Inflammatory macrophage (primary cell): ENCODE results near the gene DOC2A.

Experiments used
- DNase-seq, 2 donors: peaks; one replicate each; pipeline ENCODE4 v3.0.0-alpha.2; 2020 to 2022

DOC2A gene

DNA sequence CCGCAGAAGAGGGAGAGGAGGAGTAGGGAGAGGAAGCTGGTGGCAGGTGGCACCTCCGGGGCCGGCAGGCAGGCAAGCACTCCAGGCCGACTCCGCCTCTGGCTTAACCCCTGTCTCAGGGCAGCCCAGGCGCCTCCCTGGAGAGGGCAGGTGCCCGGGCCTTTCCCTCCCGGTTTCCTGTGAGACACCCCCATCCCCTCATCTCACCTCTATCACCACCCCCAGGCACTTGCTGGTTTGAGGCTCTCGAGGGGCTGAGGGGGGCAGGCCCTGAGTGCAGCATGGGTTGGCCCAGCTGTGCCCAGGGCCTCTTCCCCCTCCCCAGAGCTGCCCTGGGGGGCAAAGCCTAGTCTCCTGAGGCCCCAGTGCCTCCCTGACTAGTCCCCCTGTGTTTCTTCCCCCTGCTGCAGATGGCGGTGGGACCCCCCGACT, 6.0 kb downstream of the DOC2A start:
- DNase-seq: no peak

- DNase-seq: no peak
These were observed 6.4 kb downstream of the DOC2A start for GRCh38 chr16:30004424-30004776.

DNA sequence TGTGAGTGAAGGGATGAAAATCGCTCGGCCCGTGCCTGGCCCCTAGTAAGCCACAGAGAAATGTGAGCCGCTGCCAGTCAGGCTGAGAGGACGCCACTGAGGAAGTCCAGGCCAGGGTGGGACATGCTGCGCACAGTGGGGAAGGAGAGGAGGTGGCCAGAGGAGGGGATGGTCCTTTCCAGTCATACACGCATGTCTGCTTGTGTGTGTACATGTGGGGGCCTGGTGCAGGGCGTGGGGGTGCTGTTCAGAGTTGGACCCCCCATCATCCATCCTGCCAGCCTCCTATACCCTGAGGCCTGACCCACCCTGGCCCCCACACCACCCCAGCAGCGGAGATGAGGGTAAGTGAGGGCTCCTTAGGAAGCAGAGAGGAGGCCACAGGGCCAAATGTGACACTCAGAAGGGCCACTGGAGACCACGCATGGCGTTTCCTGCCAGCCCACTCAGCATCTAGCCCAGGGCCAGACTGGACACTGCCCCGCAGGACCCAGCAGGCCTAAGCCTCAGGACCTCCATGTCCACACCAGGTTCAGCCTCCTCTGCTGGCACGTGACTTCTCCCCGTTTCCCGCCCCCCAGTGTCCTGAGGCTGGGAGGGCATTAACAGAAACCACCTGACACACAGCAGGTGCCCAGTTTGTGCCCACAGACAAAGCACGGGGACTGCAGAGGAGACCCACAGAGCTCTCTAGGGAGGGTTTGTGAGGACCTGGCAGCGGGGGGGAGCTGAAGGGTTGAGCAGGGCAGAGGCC, 7.0 kb downstream of the DOC2A start:
- DNase-seq: no peak

GRCh38 chr16:30002614-30003346, 8.0 kb downstream of the DOC2A start:
- DNase-seq: no peak

GRCh38 chr16:30000735-30001631, 9.8 kb downstream of the DOC2A start:
- no peak for DNase-seq

GRCh38 chr16:29999605-30000004, 11.2 kb downstream of the DOC2A start:
- no peak for DNase-seq

DNA sequence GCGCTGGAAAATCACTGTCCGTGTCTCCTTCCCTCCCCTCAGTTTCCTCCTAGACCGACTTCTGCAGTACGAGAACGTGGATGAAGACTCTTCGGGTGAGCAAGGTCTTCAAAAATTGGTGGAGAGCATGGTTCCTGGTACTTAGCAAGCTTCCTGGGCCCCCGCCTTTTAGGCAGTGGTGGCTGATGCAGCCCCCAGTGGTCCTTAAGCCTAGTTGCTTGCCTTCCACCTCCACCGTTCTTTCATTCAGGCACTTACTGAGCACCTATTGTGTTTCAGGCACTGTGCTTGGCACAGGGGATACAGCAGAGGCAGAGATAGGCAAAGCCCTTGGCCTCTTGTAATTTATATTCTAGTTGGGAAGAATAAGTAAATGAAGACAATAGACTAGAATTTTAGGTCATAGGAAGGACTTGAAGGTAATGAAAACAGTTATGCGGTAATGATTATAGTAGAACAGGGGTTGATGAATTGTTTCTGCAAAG, 14.0 kb downstream of the DOC2A start:
- DNase-seq: no peak

DNA sequence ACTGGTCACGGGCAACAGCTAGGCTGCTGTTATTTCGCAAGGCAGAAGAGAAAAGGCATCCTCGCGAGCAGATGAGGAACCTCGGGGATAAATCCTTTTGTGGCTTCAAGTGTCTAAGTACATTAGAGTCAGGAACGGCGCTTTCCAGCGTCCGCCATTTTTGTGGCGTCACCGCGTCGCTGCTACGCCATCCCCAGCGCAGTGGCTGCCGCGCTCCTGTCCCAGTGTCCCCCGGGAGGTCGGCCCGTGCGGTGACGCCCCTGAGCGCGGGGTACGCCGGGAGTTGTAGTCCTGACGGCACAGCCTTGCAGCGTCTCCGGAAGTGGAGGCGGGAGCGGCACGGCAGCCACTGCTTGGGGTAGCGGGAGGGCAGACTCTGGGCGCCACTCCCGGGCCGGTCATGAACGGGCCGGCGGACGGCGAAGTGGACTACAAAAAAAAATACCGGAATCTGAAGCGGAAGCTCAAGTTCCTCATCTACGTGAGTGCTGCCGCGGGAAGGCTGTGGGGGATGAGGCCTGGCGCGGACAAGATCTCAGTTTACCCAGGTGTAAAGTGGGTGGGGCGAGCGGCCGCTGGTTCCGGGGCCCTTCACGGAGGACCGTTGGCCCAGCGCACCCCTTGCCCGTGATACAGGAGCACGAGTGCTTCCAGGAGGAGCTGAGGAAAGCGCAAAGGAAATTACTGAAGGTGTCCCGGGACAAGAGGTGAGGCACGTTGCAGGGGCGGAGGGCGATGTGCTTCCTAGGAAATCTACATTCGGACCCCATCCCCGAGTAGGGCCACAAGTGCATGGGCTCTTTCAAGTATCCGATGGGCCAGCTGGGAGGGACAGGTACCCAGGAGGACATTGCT, 14.7 kb downstream of the DOC2A start, which contains the start of gene INO80E:
Gene INO80E (plus strand): TSS at position 331 of the 855 bp plus-strand sequence. CDS start 70 bp downstream, at position 401.
- DNase-seq: peak; percentile 98 to 99

- DNase-seq: peak; percentile 89 to 92
These were observed 15.4 kb downstream of the DOC2A start, which contains the start of gene HIRIP3 for GRCh38 chr16:29995324-29995910. Gene HIRIP3, minus strand, starts transcription at chr16:29995617. Its CDS starts 12 bp downstream, at chr16:29995605.

- DNase-seq: no peak
These were observed 16.1 kb downstream of the DOC2A start for GRCh38 chr16:29994600-29995323.

DNA sequence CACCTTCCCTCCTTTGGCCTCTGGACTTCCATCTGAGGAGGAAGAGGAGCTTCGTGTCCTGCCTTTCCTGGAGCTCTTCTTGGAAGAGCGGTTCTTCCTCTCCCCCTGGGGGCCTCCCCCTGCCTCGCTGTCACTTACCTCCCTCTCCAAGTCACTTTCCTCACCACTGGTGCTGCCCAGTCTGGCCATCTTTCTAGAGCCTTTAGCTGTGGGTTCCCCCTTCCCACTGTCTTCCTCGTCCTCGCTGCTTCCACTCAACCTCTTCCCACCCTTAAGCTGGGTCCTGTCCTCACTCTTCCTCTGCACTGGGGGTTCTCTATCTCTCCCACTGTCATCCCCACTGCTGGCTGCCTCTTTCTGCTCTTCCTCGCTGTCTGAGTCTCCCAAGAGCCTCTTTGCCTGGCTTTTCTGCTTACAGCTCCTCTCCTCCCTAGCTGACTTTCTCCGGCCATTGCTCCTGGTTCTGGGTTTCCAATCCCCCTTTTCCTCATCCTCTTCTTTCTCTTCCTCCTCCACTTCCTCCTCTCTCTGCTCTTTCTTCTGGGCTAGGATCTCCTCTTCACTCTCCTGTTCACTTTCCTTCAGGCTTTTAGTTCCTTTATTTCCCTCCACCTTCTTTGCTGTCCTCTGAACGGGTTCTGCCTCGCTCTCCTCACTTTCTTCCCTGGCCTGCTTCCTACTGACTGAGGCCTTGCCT, 16.8 kb downstream of the DOC2A start:
- no peak for DNase-seq

DNA sequence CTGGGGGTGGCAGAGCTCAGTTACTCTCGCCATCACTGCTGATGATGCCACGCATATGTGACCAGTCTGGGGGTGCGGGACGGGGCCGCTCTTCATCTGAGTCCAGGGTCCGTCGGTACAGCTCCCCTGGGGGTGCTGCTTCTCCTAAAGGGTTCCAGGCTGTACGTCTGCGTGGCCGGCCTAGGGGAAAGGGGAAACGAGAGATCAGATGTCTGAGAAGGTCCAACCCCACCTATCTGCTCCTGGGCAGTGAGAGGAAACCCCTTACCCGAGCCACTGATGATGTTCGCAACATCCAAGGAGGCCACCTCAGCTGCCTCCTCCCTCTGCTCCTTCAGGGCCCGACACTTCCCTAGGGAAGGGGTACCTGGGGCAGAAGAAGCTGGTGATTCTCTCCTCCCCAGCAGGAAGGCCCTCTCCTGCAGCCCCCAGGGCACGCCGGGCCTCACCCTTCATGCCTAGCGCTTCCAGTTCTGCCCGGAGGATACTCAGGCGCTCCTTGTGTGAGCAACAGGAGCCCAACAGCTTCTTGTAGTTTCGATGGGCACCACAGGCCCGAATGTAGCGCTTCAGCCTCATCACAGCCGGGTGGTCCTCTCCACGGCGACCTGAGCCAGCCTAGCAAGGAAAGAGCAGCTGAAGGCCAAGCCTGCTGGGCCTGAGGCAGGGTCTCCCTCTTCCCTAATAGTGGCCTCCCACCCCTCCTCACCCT, 17.5 kb downstream of the DOC2A start:
- no peak for DNase-seq

DNA sequence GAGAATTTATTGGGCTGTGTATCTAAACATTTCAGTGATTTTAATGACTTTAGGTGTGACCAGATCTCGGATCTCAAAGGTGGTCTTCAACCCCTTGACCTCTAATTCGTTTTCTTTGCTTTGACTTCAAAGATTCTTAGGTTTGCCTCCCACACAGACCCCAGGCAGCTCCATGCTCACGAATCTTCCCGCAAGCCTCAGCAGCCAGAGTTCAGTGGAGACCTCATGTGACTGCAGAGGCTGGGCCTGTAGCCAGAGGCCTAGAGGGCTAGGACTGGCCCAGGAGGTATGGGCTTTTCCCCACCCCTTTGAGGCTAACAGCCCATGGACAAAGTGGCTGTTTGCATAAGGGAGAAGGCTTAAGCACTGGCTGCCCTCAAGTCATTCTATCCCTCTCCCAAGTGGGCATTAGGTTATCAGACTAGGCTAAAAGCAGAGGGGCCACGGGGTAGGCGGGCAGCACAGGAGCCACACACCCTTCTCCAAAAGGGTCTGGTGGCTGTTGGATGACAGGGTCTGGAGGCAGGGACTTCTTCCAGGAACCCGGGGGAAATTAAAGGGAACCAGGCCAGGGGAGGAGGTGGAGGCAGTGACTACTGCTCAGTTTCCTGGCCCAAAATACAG, 18.4 kb downstream of the DOC2A start:
- no peak for DNase-seq

GRCh38 chr16:29991571-29991904, 19.3 kb downstream of the DOC2A start:
- DNase-seq: no peak

DNA sequence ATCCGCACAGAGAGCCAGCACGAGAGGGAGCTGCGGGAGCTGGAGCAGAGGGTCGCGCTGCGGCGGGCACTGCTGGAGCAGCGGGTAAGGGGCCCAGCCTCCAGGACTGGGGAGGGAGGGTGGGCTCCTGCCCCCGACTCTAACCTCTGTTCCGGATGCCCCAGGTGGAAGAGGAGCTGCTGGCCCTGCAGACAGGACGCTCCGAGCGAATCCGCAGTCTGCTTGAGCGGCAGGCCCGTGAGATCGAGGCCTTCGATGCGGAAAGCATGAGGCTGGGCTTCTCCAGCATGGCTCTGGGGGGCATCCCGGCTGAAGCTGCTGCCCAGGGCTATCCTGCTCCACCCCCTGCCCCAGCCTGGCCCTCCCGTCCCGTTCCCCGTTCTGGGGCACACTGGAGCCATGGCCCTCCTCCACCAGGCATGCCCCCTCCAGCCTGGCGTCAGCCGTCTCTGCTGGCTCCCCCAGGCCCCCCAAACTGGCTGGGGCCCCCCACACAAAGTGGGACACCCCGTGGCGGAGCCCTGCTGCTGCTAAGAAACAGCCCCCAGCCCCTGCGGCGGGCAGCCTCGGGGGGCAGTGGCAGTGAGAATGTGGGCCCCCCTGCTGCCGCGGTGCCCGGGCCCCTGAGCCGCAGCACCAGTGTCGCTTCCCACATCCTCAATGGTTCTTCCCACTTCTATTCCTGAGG, 19.8 kb downstream of the DOC2A start:
- DNase-seq: no peak

GRCh38 chr16:29990034-29990433, 20.8 kb downstream of the DOC2A start:
- no peak for DNase-seq

GRCh38 chr16:29989111-29989858, 21.5 kb downstream of the DOC2A start:
- no peak for DNase-seq
